Loucy (cell line): ENCODE results near the gene XG.

Experiments
- CTCF ChIP-seq: fragments of 200-600 bp; sonication (generic); conservative IDR thresholded peaks from 2 replicates; pipeline ENCODE4 v1.5.1; 2014; ENCODE audit warnings: mild to moderate bottlenecking, antibody characterized with exemption, low read length
- EZH2phosphoT487 ChIP-seq: fragments of 200-600 bp; IDR thresholded peaks from 2 replicates; pipeline ENCODE4 v1.6.1; 2018; ENCODE audit warnings: antibody characterized with exemption, mild to moderate bottlenecking, moderate library complexity, borderline replicate concordance

GRCh38 chrX:2756548-2756947 is 4.7 kb downstream of the XG start:
- TF ChIP-seq CTCF (no peak), EZH2phosphoT487 (no peak)
